HepG2 (cell line): ENCODE data around the gene USP8. TPM values are rescaled to one million over a fixed set of nuclear protein-coding genes. Genes with fewer than 3 reads are reported as not detected.

Experiments
- BCL6 ChIP-seq: IDR thresholded peaks from 2 replicates; pipeline ENCODE4 v1.6.1; 2016; ENCODE audit warnings: missing genetic modification reagents, missing compliant biosample characterization
- MAFK ChIP-seq, 2 experiments: IDR thresholded peaks in 1 of 2; conservative IDR thresholded peaks in 1 of 2; 2 replicates each; pipeline ENCODE4 v1.6.1; 2011; ENCODE audit warnings: improper control_type of control experiment in 2 of 2, low read length in 2 of 2
- PHF21A ChIP-seq: sonication (generic); formaldehyde crosslinking; IDR thresholded peaks from 2 replicates; pipeline ENCODE4 v1.5.0; 2020; ENCODE audit warnings: mild to moderate bottlenecking, missing genetic modification reagents
- REPIN1 ChIP-seq: sonication (generic); formaldehyde crosslinking; IDR thresholded peaks from 2 replicates; pipeline ENCODE4 v1.8.0; 2022; ENCODE audit warnings: missing genetic modification reagents, low read depth, mild to moderate bottlenecking, borderline replicate concordance
- RXRA ChIP-seq: sonication (generic); formaldehyde crosslinking; IDR thresholded peaks from 2 replicates; pipeline ENCODE4 v1.5.1; 2020; ENCODE audit warnings: missing genetic modification reagents
- SRF ChIP-seq: IDR thresholded peaks from 2 replicates; pipeline ENCODE4 v1.6.1; 2011; ENCODE audit warnings: mild to moderate bottlenecking, low read depth, low read length, moderate library complexity
- YEATS2 ChIP-seq: sonication (generic); formaldehyde crosslinking; IDR thresholded peaks from 2 replicates; pipeline ENCODE4 v1.4.0; 2020; ENCODE audit warnings: missing genetic modification reagents, borderline replicate concordance
- ZNF44 ChIP-seq: sonication (generic); formaldehyde crosslinking; IDR thresholded peaks from 2 replicates; pipeline ENCODE4 v1.5.1; 2020; ENCODE audit warnings: mild to moderate bottlenecking, missing genetic modification reagents
- ZNF607 ChIP-seq: sonication (generic); formaldehyde crosslinking; IDR thresholded peaks from 2 replicates; pipeline ENCODE4 v1.5.1; 2020; ENCODE audit warnings: missing genetic modification reagents, mild to moderate bottlenecking, borderline replicate concordance
- ZNF747 ChIP-seq: sonication (generic); formaldehyde crosslinking; IDR thresholded peaks from 2 replicates; pipeline ENCODE4 v1.8.1; 2023; ENCODE audit warnings: missing genetic modification reagents, mild to moderate bottlenecking, borderline replicate concordance
- ZNF792 ChIP-seq: IDR thresholded peaks from 2 replicates; pipeline ENCODE4 v1.6.1; 2016
- polyA plus RNA-seq, 8 experiments: library from polyadenylated mRNA; depleted of rRNA in 3 of 8; stranded (reverse) in 7 of 8; unstranded in 1 of 8; fragments of >200 nt; fragmentation: Illumina TruSeq in 4 of 8; extraction: Trizol in 4 of 8; gene quantifications; 2 replicates each; pipeline versions ENCODE4 v1.2.1 to v1.2.3, GENCODE V29; 2011 to 2016; ENCODE audit warnings: low read depth in 4 of 8, missing spikeins in 1 of 8, mixed read lengths in 1 of 8; ENCODE audit not compliant: insufficient read depth in 1 of 8
- total RNA-seq, 5 experiments: library from RNA; depleted of rRNA; stranded (reverse); fragments of >200 nt; fragmentation: Illumina TruSeq; extraction: Trizol; gene quantifications; 2 replicates each; pipeline ENCODE4 v1.2.3, GENCODE V29; 2016; ENCODE audit warnings: low read depth in 1 of 5
- TF ChIP-seq, protein P1 (sequence below): sonication (generic); formaldehyde crosslinking; IDR thresholded peaks from 2 replicates; pipeline ENCODE4 v1.4.0; 2020; ENCODE audit warnings: missing genetic modification reagents, mild to moderate bottlenecking, borderline replicate concordance
- TF ChIP-seq, protein P2 (sequence below): sonication (generic); formaldehyde crosslinking; IDR thresholded peaks from 2 replicates; pipeline ENCODE4 v1.4.0; 2020; ENCODE audit warnings: mild to moderate bottlenecking, missing genetic modification reagents
- TF ChIP-seq, protein P3 (sequence below): sonication (generic); formaldehyde crosslinking; IDR thresholded peaks from 2 replicates; pipeline ENCODE4 v1.4.0; 2020; ENCODE audit warnings: missing genetic modification reagents, borderline replicate concordance
- TF ChIP-seq, protein P4 (sequence below): sonication (generic); formaldehyde crosslinking; IDR thresholded peaks from 2 replicates; pipeline ENCODE4 v1.5.0; 2020; ENCODE audit warnings: missing genetic modification reagents
- TF ChIP-seq, protein P5 (sequence below): sonication (generic); formaldehyde crosslinking; IDR thresholded peaks from 2 replicates; pipeline ENCODE4 v1.4.0; 2020; ENCODE audit warnings: missing genetic modification reagents
- TF ChIP-seq, protein P6 (sequence below): sonication (generic); formaldehyde crosslinking; IDR thresholded peaks from 2 replicates; pipeline ENCODE4 v1.8.1; 2023; ENCODE audit warnings: mild to moderate bottlenecking, missing genetic modification reagents
- TF ChIP-seq, protein P7 (sequence below): sonication (generic); formaldehyde crosslinking; IDR thresholded peaks from 2 replicates; pipeline ENCODE4 v1.8.0; 2022; ENCODE audit warnings: mild to moderate bottlenecking, missing genetic modification reagents, moderate library complexity

The USP8 gene
- total and polyA plus RNA-seq, 2 of the 13 experiments (the other 11 are each of a cell fraction or from before 2014, with no cell fraction given): 36.4 to 50.7 TPM

DNA sequence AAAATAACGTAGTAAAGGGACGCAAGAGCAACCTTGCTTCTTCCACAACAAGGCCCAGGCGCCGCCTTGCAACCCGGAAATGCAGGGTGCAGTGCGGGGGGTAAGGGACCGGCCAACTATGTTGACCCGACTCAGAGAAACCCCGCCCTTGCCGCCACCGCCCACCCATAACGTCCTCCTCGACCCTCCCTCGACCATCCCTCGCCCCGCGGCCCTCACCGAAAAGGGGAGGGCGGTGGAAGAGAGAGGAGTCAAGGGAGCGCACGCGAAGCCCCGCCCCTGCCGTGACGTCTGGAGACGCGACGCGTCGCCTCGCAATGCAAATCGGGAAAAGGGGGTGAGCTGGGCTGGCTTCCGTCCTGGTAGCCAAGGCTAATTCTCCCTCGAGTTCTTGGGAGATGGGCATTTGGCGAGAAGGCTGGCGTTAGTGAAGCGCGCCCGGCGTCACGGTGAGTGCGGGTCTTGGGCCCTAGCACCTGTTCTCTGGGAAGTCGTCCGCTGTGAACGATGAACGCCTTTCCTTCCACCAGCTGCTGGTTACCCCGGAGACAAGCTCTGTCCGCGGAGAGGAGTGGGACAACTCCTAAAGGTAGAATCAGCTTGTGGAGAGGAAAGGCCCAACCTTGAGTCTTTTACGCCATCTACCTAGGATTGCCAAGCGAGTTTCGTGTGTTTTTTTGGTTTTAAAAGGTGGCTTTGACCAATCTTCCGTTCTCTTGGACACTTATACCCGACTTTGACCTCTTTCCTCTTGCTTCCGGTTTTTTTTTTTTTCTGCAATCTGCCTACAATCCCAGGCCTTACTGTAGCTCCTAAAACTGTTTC is at the start of gene USP8 (continued):
- TF ChIP-seq, protein P1, sequence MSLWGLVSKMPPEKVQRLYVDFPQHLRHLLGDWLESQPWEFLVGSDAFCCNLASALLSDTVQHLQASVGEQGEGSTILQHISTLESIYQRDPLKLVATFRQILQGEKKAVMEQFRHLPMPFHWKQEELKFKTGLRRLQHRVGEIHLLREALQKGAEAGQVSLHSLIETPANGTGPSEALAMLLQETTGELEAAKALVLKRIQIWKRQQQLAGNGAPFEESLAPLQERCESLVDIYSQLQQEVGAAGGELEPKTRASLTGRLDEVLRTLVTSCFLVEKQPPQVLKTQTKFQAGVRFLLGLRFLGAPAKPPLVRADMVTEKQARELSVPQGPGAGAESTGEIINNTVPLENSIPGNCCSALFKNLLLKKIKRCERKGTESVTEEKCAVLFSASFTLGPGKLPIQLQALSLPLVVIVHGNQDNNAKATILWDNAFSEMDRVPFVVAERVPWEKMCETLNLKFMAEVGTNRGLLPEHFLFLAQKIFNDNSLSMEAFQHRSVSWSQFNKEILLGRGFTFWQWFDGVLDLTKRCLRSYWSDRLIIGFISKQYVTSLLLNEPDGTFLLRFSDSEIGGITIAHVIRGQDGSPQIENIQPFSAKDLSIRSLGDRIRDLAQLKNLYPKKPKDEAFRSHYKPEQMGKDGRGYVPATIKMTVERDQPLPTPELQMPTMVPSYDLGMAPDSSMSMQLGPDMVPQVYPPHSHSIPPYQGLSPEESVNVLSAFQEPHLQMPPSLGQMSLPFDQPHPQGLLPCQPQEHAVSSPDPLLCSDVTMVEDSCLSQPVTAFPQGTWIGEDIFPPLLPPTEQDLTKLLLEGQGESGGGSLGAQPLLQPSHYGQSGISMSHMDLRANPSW (CRISPR knock-in tag): no peak; the same call in 1 of the 2 replicates
- TF ChIP-seq ZNF747 (CRISPR knock-in tag): 0 out of 2 replicates have a peak, but pooled peaks have one; percentile 12
- TF ChIP-seq PHF21A (CRISPR knock-in tag): peak; percentile 50; the same call in 1 of the 2 replicates
- TF ChIP-seq, protein P2, sequence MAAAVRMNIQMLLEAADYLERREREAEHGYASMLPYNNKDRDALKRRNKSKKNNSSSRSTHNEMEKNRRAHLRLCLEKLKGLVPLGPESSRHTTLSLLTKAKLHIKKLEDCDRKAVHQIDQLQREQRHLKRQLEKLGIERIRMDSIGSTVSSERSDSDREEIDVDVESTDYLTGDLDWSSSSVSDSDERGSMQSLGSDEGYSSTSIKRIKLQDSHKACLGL (CRISPR knock-in tag): 0 out of 2 replicates have a peak, but pooled peaks have one; percentile 54
- TF ChIP-seq, protein P3, sequence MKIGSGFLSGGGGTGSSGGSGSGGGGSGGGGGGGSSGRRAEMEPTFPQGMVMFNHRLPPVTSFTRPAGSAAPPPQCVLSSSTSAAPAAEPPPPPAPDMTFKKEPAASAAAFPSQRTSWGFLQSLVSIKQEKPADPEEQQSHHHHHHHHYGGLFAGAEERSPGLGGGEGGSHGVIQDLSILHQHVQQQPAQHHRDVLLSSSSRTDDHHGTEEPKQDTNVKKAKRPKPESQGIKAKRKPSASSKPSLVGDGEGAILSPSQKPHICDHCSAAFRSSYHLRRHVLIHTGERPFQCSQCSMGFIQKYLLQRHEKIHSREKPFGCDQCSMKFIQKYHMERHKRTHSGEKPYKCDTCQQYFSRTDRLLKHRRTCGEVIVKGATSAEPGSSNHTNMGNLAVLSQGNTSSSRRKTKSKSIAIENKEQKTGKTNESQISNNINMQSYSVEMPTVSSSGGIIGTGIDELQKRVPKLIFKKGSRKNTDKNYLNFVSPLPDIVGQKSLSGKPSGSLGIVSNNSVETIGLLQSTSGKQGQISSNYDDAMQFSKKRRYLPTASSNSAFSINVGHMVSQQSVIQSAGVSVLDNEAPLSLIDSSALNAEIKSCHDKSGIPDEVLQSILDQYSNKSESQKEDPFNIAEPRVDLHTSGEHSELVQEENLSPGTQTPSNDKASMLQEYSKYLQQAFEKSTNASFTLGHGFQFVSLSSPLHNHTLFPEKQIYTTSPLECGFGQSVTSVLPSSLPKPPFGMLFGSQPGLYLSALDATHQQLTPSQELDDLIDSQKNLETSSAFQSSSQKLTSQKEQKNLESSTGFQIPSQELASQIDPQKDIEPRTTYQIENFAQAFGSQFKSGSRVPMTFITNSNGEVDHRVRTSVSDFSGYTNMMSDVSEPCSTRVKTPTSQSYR (CRISPR knock-in tag): peak; percentile 42; the same call in 1 of the 2 replicates
- TF ChIP-seq BCL6 (CRISPR knock-in tag): peak; percentile 34
- TF ChIP-seq REPIN1 (CRISPR knock-in tag): peak; percentile 32; the same call in 1 of the 2 replicates
- peak; percentile 89; the same call in 1 of the 2 replicates for TF ChIP-seq YEATS2 (CRISPR knock-in tag)
- TF ChIP-seq MAFK (conservative IDR thresholded peaks at IDR 0.05 in 1 of 2, IDR thresholded peaks at IDR 0.05 in 1 of 2; ENCODE audit: low read length in 2 of 2): no peak
- TF ChIP-seq, protein P4, sequence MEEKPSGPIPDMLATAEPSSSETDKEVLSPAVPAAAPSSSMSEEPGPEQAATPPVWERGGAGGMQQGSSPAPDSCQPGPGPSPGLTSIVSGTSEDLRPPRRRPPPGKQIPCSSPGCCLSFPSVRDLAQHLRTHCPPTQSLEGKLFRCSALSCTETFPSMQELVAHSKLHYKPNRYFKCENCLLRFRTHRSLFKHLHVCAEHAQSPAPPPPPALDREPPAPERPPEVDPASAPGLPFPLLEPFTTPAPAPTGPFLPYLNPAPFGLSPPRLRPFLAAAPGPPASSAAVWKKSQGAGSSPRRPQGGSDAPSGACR (CRISPR knock-in tag): no peak; the same call in 1 of the 2 replicates
- no peak for TF ChIP-seq SRF
- TF ChIP-seq, protein P5, sequence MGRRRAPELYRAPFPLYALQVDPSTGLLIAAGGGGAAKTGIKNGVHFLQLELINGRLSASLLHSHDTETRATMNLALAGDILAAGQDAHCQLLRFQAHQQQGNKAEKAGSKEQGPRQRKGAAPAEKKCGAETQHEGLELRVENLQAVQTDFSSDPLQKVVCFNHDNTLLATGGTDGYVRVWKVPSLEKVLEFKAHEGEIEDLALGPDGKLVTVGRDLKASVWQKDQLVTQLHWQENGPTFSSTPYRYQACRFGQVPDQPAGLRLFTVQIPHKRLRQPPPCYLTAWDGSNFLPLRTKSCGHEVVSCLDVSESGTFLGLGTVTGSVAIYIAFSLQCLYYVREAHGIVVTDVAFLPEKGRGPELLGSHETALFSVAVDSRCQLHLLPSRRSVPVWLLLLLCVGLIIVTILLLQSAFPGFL (CRISPR knock-in tag): no peak
- TF ChIP-seq ZNF607: peak; percentile 92; the same call in 1 of the 2 replicates
- TF ChIP-seq, protein P6, sequence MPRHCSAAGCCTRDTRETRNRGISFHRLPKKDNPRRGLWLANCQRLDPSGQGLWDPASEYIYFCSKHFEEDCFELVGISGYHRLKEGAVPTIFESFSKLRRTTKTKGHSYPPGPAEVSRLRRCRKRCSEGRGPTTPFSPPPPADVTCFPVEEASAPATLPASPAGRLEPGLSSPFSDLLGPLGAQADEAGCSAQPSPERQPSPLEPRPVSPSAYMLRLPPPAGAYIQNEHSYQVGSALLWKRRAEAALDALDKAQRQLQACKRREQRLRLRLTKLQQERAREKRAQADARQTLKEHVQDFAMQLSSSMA (CRISPR knock-in tag): peak; percentile 27
- TF ChIP-seq RXRA (CRISPR knock-in tag): peak; percentile 64
- no peak; the same call in none of the 2 replicates for TF ChIP-seq ZNF44
- TF ChIP-seq, protein P7, sequence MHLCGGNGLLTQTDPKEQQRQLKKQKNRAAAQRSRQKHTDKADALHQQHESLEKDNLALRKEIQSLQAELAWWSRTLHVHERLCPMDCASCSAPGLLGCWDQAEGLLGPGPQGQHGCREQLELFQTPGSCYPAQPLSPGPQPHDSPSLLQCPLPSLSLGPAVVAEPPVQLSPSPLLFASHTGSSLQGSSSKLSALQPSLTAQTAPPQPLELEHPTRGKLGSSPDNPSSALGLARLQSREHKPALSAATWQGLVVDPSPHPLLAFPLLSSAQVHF: no peak
- peak; percentile 25; the same call in 1 of the 2 replicates for TF ChIP-seq ZNF792 (CRISPR knock-in tag)
